Peyer's patch (tissue), 4 donors: ENCODE measurements around the gene PAPOLG. TPM values are rescaled to one million over a fixed set of nuclear protein-coding genes. Genes with fewer than 3 reads are reported as not detected.
A peak's percentile ranks its signal among the peaks of the same experiment; 100 is the strongest.

Source experiments
- DNase-seq, 3 donors: peaks; one replicate each; pipeline ENCODE4 v3.0.0-alpha.2; 2017 to 2019
- H3K27ac ChIP-seq, 4 donors: fragments of 200-600 bp; sonication (generic); one replicate each; pipeline ENCODE4 v1.5.1; 2016 to 2019
- H3K27me3 ChIP-seq, 2 donors: fragments of 200-600 bp; sonication (generic); one replicate each; pipeline ENCODE4 v1.5.1; 2019
- H3K36me3 ChIP-seq, 3 donors: fragments of 200-600 bp; sonication (generic); one replicate each; pipeline ENCODE4 v1.5.1; 2016 to 2019
- H3K4me1 ChIP-seq, 4 donors: fragments of 200-600 bp; sonication (generic); one replicate each; pipeline ENCODE4 v1.5.1; 2016 to 2019
- H3K4me3 ChIP-seq, 4 donors: fragments of 200-600 bp; sonication (generic); 1 replicate in 3 of 4; 2 replicates in 1 of 4; pipeline ENCODE4 v1.5.1; 2016 to 2019; ENCODE audit warnings: mild to moderate bottlenecking in 1 of 4
- H3K9me3 ChIP-seq, 4 donors: fragments of 200-600 bp; sonication (generic); one replicate each; pipeline ENCODE4 v1.5.1; 2016 to 2019; ENCODE audit warnings: mild to moderate bottlenecking in 1 of 4
- CTCF ChIP-seq, 6 experiments: fragments of 450-650 bp in 4 of 6; fragments of 200-600 bp in 2 of 6; sonication (generic) in 1 of 6; IDR thresholded peaks; one replicate each; pipeline ENCODE4 v1.5.1; 2017 to 2019; ENCODE audit warnings: antibody characterized with exemption in 6 of 6, mild to moderate bottlenecking in 3 of 6, moderate library complexity in 1 of 6
- POLR2A ChIP-seq, 2 donors: fragments of 450-650 bp; IDR thresholded peaks; one replicate each; pipeline ENCODE4 v1.5.1; 2017; ENCODE audit warnings: antibody characterized with exemption in 2 of 2, mild to moderate bottlenecking in 2 of 2, moderate library complexity in 2 of 2
- total RNA-seq, 4 donors: library from RNA; depleted of rRNA; stranded (reverse); fragments of >200 nt; gene quantifications; one replicate each; pipeline ENCODE4 v1.1.0, GENCODE V29; 2016

PAPOLG gene
- total RNA-seq, 4 donors from 2014 or later: 10.1 to 23.8 (median 11.1) TPM

- DNase-seq: no peak
- Histone ChIP-seq H3K27me3 (no peaks in the 10 kb centered on the region), H3K36me3 (peaks cover 0 to 85% (median 0%) of the 10 kb centered on the region in 3 donors), H3K4me3 (no peak overlapping the region), H3K27ac (no peak overlapping the region), H3K9me3 (no peaks in the 10 kb centered on the region), H3K4me1 (peaks cover 0 to 3% (median 0%) of the 10 kb centered on the region in 4 donors)
- peak in 5 of 6 experiments; percentile 50 to 59 (median 55) for TF ChIP-seq CTCF (IDR thresholded peaks at IDR 0.05)
- TF ChIP-seq POLR2A (IDR thresholded peaks at IDR 0.05): no peak
Measured at GRCh38 chr2:60794271-60794863, 38.3 kb downstream of the PAPOLG start.

GRCh38 chr2:60796573-60797509, 40.8 kb downstream of the PAPOLG start:
- Histone ChIP-seq H3K36me3 (peaks cover 0 to 79% (median 0%) of the 10 kb centered on the region in 3 donors), H3K27ac (peak overlapping the region in 1 of 4 donors; percentile 60), H3K9me3 (no peaks in the 10 kb centered on the region), H3K4me3 (no peak overlapping the region), H3K27me3 (no peaks in the 10 kb centered on the region), H3K4me1 (peaks cover 0 to 3% (median 0%) of the 10 kb centered on the region in 4 donors)
- TF ChIP-seq POLR2A (IDR thresholded peaks at IDR 0.05) (no peak), CTCF (IDR thresholded peaks at IDR 0.05) (no peak)
- DNase-seq: no peak

GRCh38 chr2:60804473-60804872, 48.4 kb downstream of the PAPOLG start:
- Histone ChIP-seq H3K27me3 (no peaks in the 10 kb centered on the region), H3K9me3 (no peaks in the 10 kb centered on the region), H3K27ac (no peak overlapping the region), H3K4me3 (no peak overlapping the region), H3K36me3 (peaks cover 0 to 22% (median 0%) of the 10 kb centered on the region in 3 donors), H3K4me1 (peaks cover 0 to 9% (median 3%) of the 10 kb centered on the region in 4 donors)
- DNase-seq: no peak
- TF ChIP-seq CTCF (IDR thresholded peaks at IDR 0.05) (no peak), POLR2A (IDR thresholded peaks at IDR 0.05) (no peak)

GRCh38 chr2:60806595-60806987, 50.5 kb downstream of the PAPOLG start:
- Histone ChIP-seq H3K9me3 (no peaks in the 10 kb centered on the region), H3K27ac (peak overlapping the region in 1 of 4 donors; percentile 52), H3K4me1 (peaks cover 0 to 9% (median 3%) of the 10 kb centered on the region in 4 donors), H3K4me3 (no peak overlapping the region), H3K36me3 (peaks cover 0 to 7% (median 0%) of the 10 kb centered on the region in 3 donors), H3K27me3 (no peaks in the 10 kb centered on the region)
- DNase-seq: no peak
- TF ChIP-seq CTCF (IDR thresholded peaks at IDR 0.05): no peak
- TF ChIP-seq POLR2A (IDR thresholded peaks at IDR 0.05): no peak

GRCh38 chr2:60806988-60807681, 51.1 kb downstream of the PAPOLG start:
- DNase-seq: no peak
- Histone ChIP-seq H3K36me3 (peaks cover 0 to 2% (median 0%) of the 10 kb centered on the region in 3 donors), H3K4me3 (no peak overlapping the region), H3K9me3 (no peaks in the 10 kb centered on the region), H3K27me3 (no peaks in the 10 kb centered on the region), H3K27ac (peak overlapping the region in 1 of 4 donors; percentile 52), H3K4me1 (peaks cover 0 to 9% (median 3%) of the 10 kb centered on the region in 4 donors)
- TF ChIP-seq CTCF (IDR thresholded peaks at IDR 0.05) (no peak), POLR2A (IDR thresholded peaks at IDR 0.05) (no peak)
